H9 (cell line): ENCODE data around the gene EDNRA. TPM values are rescaled to one million over a fixed set of nuclear protein-coding genes. Genes with fewer than 3 reads are reported as not detected.

Source experiments
- DNase-seq: peaks from one replicate; pipeline ENCODE4 v3.0.0-alpha.2; 2017
- H2AFZ ChIP-seq: one replicate; pipeline ENCODE4 v1.6.1; 2013; ENCODE audit warnings: mild to moderate bottlenecking, low read length, control low read depth, moderate library complexity
- H2AK5ac ChIP-seq: 2 replicates; pipeline ENCODE4 v1.6.1; 2013; ENCODE audit warnings: low read length, control low read depth, mixed read lengths; ENCODE audit not compliant: insufficient read length
- H2BK120ac ChIP-seq: one replicate; pipeline ENCODE4 v1.6.1; 2013; ENCODE audit warnings: low read depth, mild to moderate bottlenecking, low read length, control low read depth, inconsistent platforms; ENCODE audit not compliant: poor library complexity, severe bottlenecking
- H2BK12ac ChIP-seq: 2 replicates; pipeline ENCODE4 v1.6.1; 2013; ENCODE audit warnings: low read length, control low read depth, mixed read lengths, low read depth; ENCODE audit not compliant: insufficient read length
- H2BK15ac ChIP-seq: 2 replicates; pipeline ENCODE4 v1.6.1; 2013; ENCODE audit warnings: low read depth, low read length, control low read depth
- H2BK20ac ChIP-seq: one replicate; pipeline ENCODE4 v1.6.1; 2013; ENCODE audit warnings: low read depth, mild to moderate bottlenecking, low read length, control low read depth, inconsistent platforms; ENCODE audit not compliant: poor library complexity, severe bottlenecking
- H2BK5ac ChIP-seq: 2 replicates; pipeline ENCODE4 v1.6.1; 2013; ENCODE audit warnings: low read length, control low read depth, mixed read lengths; ENCODE audit not compliant: insufficient read length
- H3K14ac ChIP-seq: 2 replicates; pipeline ENCODE4 v1.6.1; 2013; ENCODE audit warnings: low read length, control low read depth; ENCODE audit not compliant: insufficient read depth
- H3K18ac ChIP-seq: 2 replicates; pipeline ENCODE4 v1.6.1; 2013; ENCODE audit warnings: low read depth, mild to moderate bottlenecking, mixed read lengths, low read length, control low read depth; ENCODE audit not compliant: insufficient read length
- H3K23ac ChIP-seq: 2 replicates; pipeline ENCODE4 v1.6.1; 2013; ENCODE audit warnings: low read length, control low read depth, mixed read lengths, low read depth; ENCODE audit not compliant: insufficient read length
- H3K23me2 ChIP-seq: 2 replicates; pipeline ENCODE4 v1.6.1; 2013; ENCODE audit warnings: low read depth, mild to moderate bottlenecking, mixed read lengths, low read length, control low read depth; ENCODE audit not compliant: insufficient read length, poor library complexity, severe bottlenecking
- H3K27ac ChIP-seq: 2 replicates; pipeline ENCODE4 v1.5.1; 2013; ENCODE audit warnings: low read length, control low read depth, mixed read lengths, low read depth; ENCODE audit not compliant: insufficient read length
- H3K27me3 ChIP-seq: 2 replicates; pipeline ENCODE4 v1.6.1; 2013; ENCODE audit warnings: low read length, control low read depth, inconsistent platforms; ENCODE audit not compliant: insufficient read depth
- H3K4ac ChIP-seq: 2 replicates; pipeline ENCODE4 v1.6.1; 2013; ENCODE audit warnings: low read depth, mild to moderate bottlenecking, control low read depth, inconsistent platforms, low read length, moderate library complexity
- H3K4me1 ChIP-seq: 2 replicates; pipeline ENCODE4 v1.6.1; 2013; ENCODE audit warnings: low read length, control low read depth, inconsistent platforms; ENCODE audit not compliant: insufficient read depth
- H3K4me2 ChIP-seq: 2 replicates; pipeline ENCODE4 v1.6.1; 2013; ENCODE audit warnings: low read length, control low read depth, mixed read lengths; ENCODE audit not compliant: insufficient read length, insufficient read depth
- H3K56ac ChIP-seq: 2 replicates; pipeline ENCODE4 v1.6.1; 2013; ENCODE audit warnings: low read depth, mild to moderate bottlenecking, mixed read lengths, low read length, control low read depth; ENCODE audit not compliant: insufficient read length
- H3K79me1 ChIP-seq: 2 replicates; pipeline ENCODE4 v1.6.1; 2013; ENCODE audit warnings: low read depth, mild to moderate bottlenecking, moderate library complexity, low read length, control low read depth, inconsistent platforms; ENCODE audit not compliant: insufficient read depth, poor library complexity, severe bottlenecking
- H3K79me2 ChIP-seq: 2 replicates; pipeline ENCODE4 v1.6.1; 2013; ENCODE audit warnings: low read length, control low read depth, inconsistent platforms; ENCODE audit not compliant: insufficient read depth
- H3K9ac ChIP-seq: 2 replicates; pipeline ENCODE4 v1.6.1; 2013; ENCODE audit warnings: low read length, control low read depth, mixed read lengths; ENCODE audit not compliant: insufficient read length; ENCODE audit errors: extremely low read depth
- H3K9me3 ChIP-seq: one replicate; pipeline ENCODE4 v1.6.1; 2013; ENCODE audit warnings: low read depth, low read length, inconsistent platforms; ENCODE audit not compliant: control insufficient read depth
- H3T11ph ChIP-seq: one replicate; pipeline ENCODE4 v1.6.1; 2013; ENCODE audit warnings: mild to moderate bottlenecking, low read length, control low read depth, inconsistent platforms
- H4K20me1 ChIP-seq: one replicate; pipeline ENCODE4 v1.6.1; 2013; ENCODE audit not compliant: control insufficient read depth, insufficient read length, insufficient read depth
- H4K5ac ChIP-seq: 2 replicates; pipeline ENCODE4 v1.6.1; 2013; ENCODE audit warnings: low read depth, mild to moderate bottlenecking, mixed read lengths, low read length, control low read depth; ENCODE audit not compliant: insufficient read length
- H4K8ac ChIP-seq: replicated peaks from 2 replicates; pipeline ENCODE4 v1.6.1; 2013; ENCODE audit warnings: low read length, control low read depth, mixed read lengths, low read depth; ENCODE audit not compliant: insufficient read length
- H4K91ac ChIP-seq: 2 replicates; pipeline ENCODE4 v1.6.1; 2013; ENCODE audit warnings: low read depth, mild to moderate bottlenecking, moderate library complexity, mixed read lengths, low read length, control low read depth; ENCODE audit not compliant: insufficient read length
- H3K27ac Mint-ChIP-seq, 3 experiments: 2 replicates in 2 of 3; 3 replicates in 1 of 3; pipeline ENCODE4 v1.8.0; 2020 to 2021; ENCODE audit warnings: mixed read lengths in 3 of 3, mild to moderate bottlenecking in 1 of 3, moderate library complexity in 1 of 3
- H3K27me3 Mint-ChIP-seq: 2 replicates; pipeline ENCODE4 v1.8.0; 2021; ENCODE audit warnings: low read depth, mild to moderate bottlenecking, moderate library complexity, mixed read lengths
- H3K36me3 Mint-ChIP-seq, 3 experiments: 2 replicates in 2 of 3; 3 replicates in 1 of 3; pipeline ENCODE4 v1.8.0; 2020 to 2021; ENCODE audit warnings: low read depth in 3 of 3, mixed read lengths in 3 of 3; ENCODE audit not compliant: insufficient read depth in 1 of 3
- H3K4me1 Mint-ChIP-seq, 2 experiments: 2 replicates each; pipeline ENCODE4 v1.8.0; 2020; ENCODE audit warnings: mixed read lengths in 2 of 2
- H3K4me3 Mint-ChIP-seq, 2 experiments: 2 replicates in 1 of 2; 3 replicates in 1 of 2; pipeline ENCODE4 v1.8.0; 2020 to 2021; ENCODE audit warnings: mild to moderate bottlenecking in 2 of 2, mixed read lengths in 2 of 2, moderate library complexity in 1 of 2
- H3K9me3 Mint-ChIP-seq, 2 experiments: 2 replicates in 1 of 2; 3 replicates in 1 of 2; pipeline ENCODE4 v1.8.0; 2020; ENCODE audit warnings: mild to moderate bottlenecking in 2 of 2, mixed read lengths in 2 of 2, moderate library complexity in 1 of 2
- WGBS: extraction: QIAGEN DNeasy Blood & Tissue Kit; methylation state at CpG from one replicate; pipeline ENCODE4 v1.1.7; 2013; ENCODE audit warnings: missing lambda C conversion rate, low lambda C conversion rate, mixed read lengths; ENCODE audit not compliant: insufficient read length; ENCODE audit errors: extremely low coverage; 5-methylcytosine and 5-hydroxymethylcytosine counted together
- total RNA-seq: library from RNA; stranded (reverse); gene quantifications from 2 replicates; pipeline ENCODE4 v1.2.1, GENCODE V29; 2021
- TF ChIP-seq, protein P1 (sequence below): fragments of 200-600 bp; sonication (generic); conservative IDR thresholded peaks from 3 replicates; pipeline ENCODE4 v1.8.0; 2021; ENCODE audit warnings: antibody characterized with exemption, mild to moderate bottlenecking

EDNRA gene
- total RNA-seq, 1 experiment from 2014 or later, result 1.6 TPM

DNA sequence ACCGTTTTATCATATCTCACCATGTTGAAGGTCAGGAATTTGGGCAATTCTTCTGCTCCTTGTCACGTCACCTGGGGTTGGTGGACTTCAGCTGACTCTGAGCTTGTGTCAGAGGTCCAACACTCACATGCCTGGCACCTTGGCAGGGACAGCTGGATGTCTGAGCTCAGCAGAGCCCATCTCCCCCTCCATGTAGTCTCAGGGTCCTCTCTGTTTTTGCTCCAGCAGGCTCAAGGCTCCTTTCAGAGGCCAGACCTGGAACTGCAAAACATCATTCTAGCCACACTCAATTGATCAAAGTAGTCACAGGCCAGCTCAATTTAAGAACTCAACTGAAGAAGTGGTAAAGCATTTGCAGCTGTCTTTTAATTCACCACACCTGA lies 45.4 kb downstream of the EDNRA start:
- Mint-ChIP-seq H3K9me3 (no peaks in the 10 kb centered on the region), H3K4me1 (peaks cover 0 to 2% of the 10 kb centered on the region in 2 experiments; a peak in 1 of 4 replicates), H3K27ac (no peak overlapping the region), H3K36me3 (no peaks in the 10 kb centered on the region), H3K27me3 (no peaks in the 10 kb centered on the region), H3K4me3 (no peak overlapping the region)
- Histone ChIP-seq H2AFZ (no peak overlapping the region), H3K4me2 (no peak overlapping the region), H3K27ac (no peak overlapping the region), H3K9me3 (no peaks in the 10 kb centered on the region), H3K79me1 (no peaks in the 10 kb centered on the region), H3K4me1 (no peaks in the 10 kb centered on the region), H2BK120ac (no peak overlapping the region), H3K18ac (no peak overlapping the region), H3K56ac (no peak overlapping the region), H2BK12ac (no peak overlapping the region), H3K4ac (no peak overlapping the region), H4K8ac (no peak overlapping the region), H2BK20ac (no peak overlapping the region), H4K20me1 (no peaks in the 10 kb centered on the region), H3K23ac (no peak overlapping the region), H2BK5ac (no peak overlapping the region), H3K79me2 (no peaks in the 10 kb centered on the region), H3K9ac (no peak overlapping the region), H3K23me2 (no peaks in the 10 kb centered on the region), H4K5ac (no peak overlapping the region), H4K91ac (no peak overlapping the region), H3K14ac (no peak overlapping the region; the same call in 1 of the 2 replicates), H2BK15ac (no peak overlapping the region), H3T11ph (no peak overlapping the region), H2AK5ac (no peak overlapping the region), H3K27me3 (no peaks in the 10 kb centered on the region)
- WGBS, result no CpG with 5 or more reads among the region's 2 CpGs
- DNase-seq, result peak; percentile 41
- TF ChIP-seq, protein P1, sequence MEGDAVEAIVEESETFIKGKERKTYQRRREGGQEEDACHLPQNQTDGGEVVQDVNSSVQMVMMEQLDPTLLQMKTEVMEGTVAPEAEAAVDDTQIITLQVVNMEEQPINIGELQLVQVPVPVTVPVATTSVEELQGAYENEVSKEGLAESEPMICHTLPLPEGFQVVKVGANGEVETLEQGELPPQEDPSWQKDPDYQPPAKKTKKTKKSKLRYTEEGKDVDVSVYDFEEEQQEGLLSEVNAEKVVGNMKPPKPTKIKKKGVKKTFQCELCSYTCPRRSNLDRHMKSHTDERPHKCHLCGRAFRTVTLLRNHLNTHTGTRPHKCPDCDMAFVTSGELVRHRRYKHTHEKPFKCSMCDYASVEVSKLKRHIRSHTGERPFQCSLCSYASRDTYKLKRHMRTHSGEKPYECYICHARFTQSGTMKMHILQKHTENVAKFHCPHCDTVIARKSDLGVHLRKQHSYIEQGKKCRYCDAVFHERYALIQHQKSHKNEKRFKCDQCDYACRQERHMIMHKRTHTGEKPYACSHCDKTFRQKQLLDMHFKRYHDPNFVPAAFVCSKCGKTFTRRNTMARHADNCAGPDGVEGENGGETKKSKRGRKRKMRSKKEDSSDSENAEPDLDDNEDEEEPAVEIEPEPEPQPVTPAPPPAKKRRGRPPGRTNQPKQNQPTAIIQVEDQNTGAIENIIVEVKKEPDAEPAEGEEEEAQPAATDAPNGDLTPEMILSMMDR, result peak; percentile 48
